Measurements from ENCODE around the gene SMIM27.
A peak's percentile ranks its signal among the peaks of the same experiment; 100 is the strongest.

The SMIM27 gene

GRCh38 chr9:32574858-32575257 lies 22.7 kb downstream of the SMIM27 start:
- Histone ChIP-seq H3K9me3 (ENCODE audit: insufficient read depth, low read length) (no peaks in the 10 kb centered on the region), H3F3A (ENCODE audit: insufficient read depth) (peaks cover 13% of the 10 kb centered on the region; the same call in 1 of the 2 replicates)

GRCh38 chr9:32577316-32577715 lies 25.2 kb downstream of the SMIM27 start:
- Histone ChIP-seq H3K27me3 (ENCODE audit: low read length) (no peaks in the 10 kb centered on the region), H3K36me3 (ENCODE audit: low read length) (no peaks in the 10 kb centered on the region), H3K9ac (ENCODE audit: low read length) (no peak overlapping the region), H3K9me3 (ENCODE audit: insufficient read depth, low read length) (no peaks in the 10 kb centered on the region), H3F3A (ENCODE audit: insufficient read depth) (peaks cover 13% of the 10 kb centered on the region; the same call in 1 of the 2 replicates), H2AFZ (ENCODE audit: low read depth, low read length, severe bottlenecking) (no peak overlapping the region), H3K4me3 (ENCODE audit: insufficient read depth, low read length, poor library complexity, severe bottlenecking) (no peak overlapping the region), H4K20me1 (ENCODE audit: low read depth, low read length) (no peaks in the 10 kb centered on the region), H3K79me2 (ENCODE audit: insufficient read depth, low read length) (peaks cover 5% of the 10 kb centered on the region), H3K9me2 (replicated peaks; ENCODE audit: insufficient read depth, low read length) (no peaks in the 10 kb centered on the region), H3K4me2 (ENCODE audit: low read depth, low read length, poor library complexity, severe bottlenecking) (no peak overlapping the region), H3K27ac (ENCODE audit: low read depth, low read length) (no peak overlapping the region)
- TF ChIP-seq EZH2phosphoT487 (conservative IDR thresholded peaks at IDR 0.05; ENCODE audit: low read length) (no peak), CTCF (IDR thresholded peaks at IDR 0.05; ENCODE audit: insufficient read depth, low read length, poor library complexity, severe bottlenecking) (no peak)

More at GRCh38 chr9:32574858-32575257, 22.7 kb downstream of the SMIM27 start:
- H3K27me3 ChIP-seq (ENCODE audit: low read length) = no peaks in the 10 kb centered on the region
- peaks cover 3% of the 10 kb centered on the region; the same call in 1 of the 2 replicates for H4K20me1 ChIP-seq (ENCODE audit: low read depth, low read length)
- H3K27ac ChIP-seq (ENCODE audit: low read depth, low read length) = no peak overlapping the region
- H3K9me2 ChIP-seq (replicated peaks; ENCODE audit: insufficient read depth, low read length) = no peaks in the 10 kb centered on the region
- H3K36me3 ChIP-seq (ENCODE audit: low read length) = no peaks in the 10 kb centered on the region
- no peak overlapping the region for H3K4me3 ChIP-seq (ENCODE audit: insufficient read depth, low read length, poor library complexity, severe bottlenecking)
- TF ChIP-seq EZH2phosphoT487 (conservative IDR thresholded peaks at IDR 0.05; ENCODE audit: low read length) = no peak
- TF ChIP-seq CTCF (IDR thresholded peaks at IDR 0.05; ENCODE audit: insufficient read depth, low read length, poor library complexity, severe bottlenecking) = no peak
- H3K4me2 ChIP-seq (ENCODE audit: low read depth, low read length, poor library complexity, severe bottlenecking) = no peak overlapping the region
- H3K9ac ChIP-seq (ENCODE audit: low read length) = no peak overlapping the region
- H2AFZ ChIP-seq (ENCODE audit: low read depth, low read length, severe bottlenecking) = peak overlapping the region; percentile 21
- H3K79me2 ChIP-seq (ENCODE audit: insufficient read depth, low read length) = peaks cover 30% of the 10 kb centered on the region

GRCh38 chr9:32578976-32579375 lies 26.8 kb downstream of the SMIM27 start:
- Histone ChIP-seq H3K36me3 (ENCODE audit: low read length) (no peaks in the 10 kb centered on the region), H3K27ac (ENCODE audit: low read depth, low read length) (no peak overlapping the region), H3F3A (ENCODE audit: insufficient read depth) (peaks cover 8% of the 10 kb centered on the region; the same call in 1 of the 2 replicates), H3K9me2 (replicated peaks; ENCODE audit: insufficient read depth, low read length) (no peaks in the 10 kb centered on the region), H3K4me3 (ENCODE audit: insufficient read depth, low read length, poor library complexity, severe bottlenecking) (no peak overlapping the region), H4K20me1 (ENCODE audit: low read depth, low read length) (no peaks in the 10 kb centered on the region), H3K9me3 (ENCODE audit: insufficient read depth, low read length) (no peaks in the 10 kb centered on the region), H3K27me3 (ENCODE audit: low read length) (no peaks in the 10 kb centered on the region), H3K4me2 (ENCODE audit: low read depth, low read length, poor library complexity, severe bottlenecking) (no peak overlapping the region), H3K9ac (ENCODE audit: low read length) (no peak overlapping the region), H3K79me2 (ENCODE audit: insufficient read depth, low read length) (no peaks in the 10 kb centered on the region), H2AFZ (ENCODE audit: low read depth, low read length, severe bottlenecking) (no peak overlapping the region)
- TF ChIP-seq CTCF (IDR thresholded peaks at IDR 0.05; ENCODE audit: insufficient read depth, low read length, poor library complexity, severe bottlenecking) (no peak), EZH2phosphoT487 (conservative IDR thresholded peaks at IDR 0.05; ENCODE audit: low read length) (no peak)
